GM21529 (cell line): Measurements from ENCODE around the gene PPL.
"Not testable (repeated sequence)": the region's sequence is repeated elsewhere in the genome, so short reads cannot be mapped to it uniquely, and the experiment has no call there.

Source experiments
- ATAC-seq: cut with Tn5 transposase; IDR thresholded peaks from one replicate; pipeline ENCODE4 v1.9.1; 2021; ENCODE audit not compliant: unreplicated experiment

Gene PPL

DNA sequence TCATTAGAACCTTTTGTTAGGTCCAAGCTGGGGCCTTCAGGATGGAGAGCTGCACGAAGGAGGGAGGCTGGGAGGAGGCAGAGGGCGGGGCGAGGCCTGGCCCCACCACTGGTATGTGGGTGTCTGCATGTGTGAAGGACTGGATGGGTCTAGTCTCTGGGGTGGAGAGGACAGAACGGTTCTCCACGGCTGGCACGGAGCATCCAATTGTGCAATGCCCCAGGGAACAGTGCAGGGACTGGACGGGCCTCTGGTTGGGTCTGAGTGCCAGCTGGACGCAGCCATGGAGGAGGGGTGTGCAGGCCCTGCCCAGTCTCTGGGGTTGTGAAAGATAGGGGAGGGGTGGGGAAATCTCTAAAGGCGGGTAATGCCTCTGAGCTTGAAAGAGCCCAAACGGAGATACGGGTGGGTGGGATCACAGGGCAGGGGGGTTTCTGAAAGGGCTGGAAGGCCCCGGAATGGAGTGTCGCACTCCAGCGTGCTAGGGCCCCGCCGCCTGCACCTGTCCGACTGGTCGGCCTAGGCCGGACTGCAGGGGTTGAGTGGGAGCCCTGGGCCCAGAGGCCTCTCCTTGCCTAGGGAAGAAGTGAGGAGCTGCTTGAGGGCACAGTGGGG lies 1.6 kb downstream of the PPL start:
- ATAC-seq, result no peak

DNA sequence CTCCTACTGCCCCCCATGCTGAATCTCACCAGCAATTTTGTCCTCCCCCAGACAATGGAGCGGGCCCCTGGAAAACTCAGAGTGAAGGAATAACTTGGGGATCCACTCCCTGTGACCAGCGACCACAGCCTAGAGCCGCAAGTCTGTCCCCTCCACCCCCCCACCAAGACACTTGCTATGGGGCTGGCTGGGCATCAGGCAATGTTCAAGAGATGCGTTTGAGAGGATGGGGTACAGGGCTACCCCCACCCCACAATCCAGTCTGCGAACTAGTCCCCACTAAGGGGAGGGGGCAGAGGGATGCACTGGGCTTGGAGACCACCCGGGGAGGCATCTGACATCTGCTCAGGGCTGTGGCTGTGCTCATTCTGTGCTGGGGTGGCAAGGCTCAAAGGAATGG lies 2.4 kb downstream of the PPL start:
- ATAC-seq, result no peak

DNA sequence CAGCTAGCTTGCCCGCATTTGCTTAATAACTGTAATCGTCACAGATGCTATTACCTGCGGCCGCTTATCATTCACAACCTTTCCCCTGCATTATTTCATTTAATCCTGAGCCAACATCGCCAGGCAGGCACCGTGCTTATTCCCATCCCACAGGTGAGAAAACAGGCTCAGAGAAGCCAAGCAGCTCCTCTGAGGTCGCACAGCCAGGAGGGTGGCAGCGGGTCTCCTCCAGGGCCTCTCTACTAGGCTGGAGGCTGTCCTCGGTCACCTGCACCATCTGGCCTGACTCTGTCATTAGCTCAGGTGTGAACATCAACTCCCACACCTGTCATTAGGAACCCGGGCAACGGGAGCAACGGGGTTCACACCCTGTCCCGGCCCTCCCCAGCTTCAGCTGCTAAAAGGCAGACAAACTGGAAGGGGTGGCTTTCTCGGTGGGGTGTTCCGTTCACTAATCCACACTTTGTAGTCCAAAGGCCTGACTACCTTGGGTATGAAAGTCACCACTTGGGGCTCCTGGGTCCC lies 3.0 kb downstream of the PPL start:
- no peak for ATAC-seq

DNA sequence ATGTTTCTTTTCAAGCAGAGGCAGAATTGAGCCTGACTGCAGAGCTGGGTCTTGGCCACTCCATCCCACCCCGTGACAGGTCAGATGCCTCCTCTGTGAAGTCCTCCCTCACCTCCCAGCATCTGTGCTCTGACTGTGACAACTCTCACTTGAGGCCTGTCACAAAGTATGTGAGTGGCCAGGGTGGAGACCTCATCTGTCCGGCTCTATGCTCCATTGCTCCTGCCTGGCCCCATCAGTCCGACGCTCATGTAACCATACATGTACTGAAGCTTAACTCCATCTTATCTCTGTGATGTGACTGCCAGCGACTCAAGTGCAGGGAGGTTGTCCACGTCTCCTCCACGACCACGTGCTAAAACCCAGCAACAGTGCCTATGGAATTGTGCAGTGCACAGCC lies 3.5 kb downstream of the PPL start:
- ATAC-seq, result no peak

DNA sequence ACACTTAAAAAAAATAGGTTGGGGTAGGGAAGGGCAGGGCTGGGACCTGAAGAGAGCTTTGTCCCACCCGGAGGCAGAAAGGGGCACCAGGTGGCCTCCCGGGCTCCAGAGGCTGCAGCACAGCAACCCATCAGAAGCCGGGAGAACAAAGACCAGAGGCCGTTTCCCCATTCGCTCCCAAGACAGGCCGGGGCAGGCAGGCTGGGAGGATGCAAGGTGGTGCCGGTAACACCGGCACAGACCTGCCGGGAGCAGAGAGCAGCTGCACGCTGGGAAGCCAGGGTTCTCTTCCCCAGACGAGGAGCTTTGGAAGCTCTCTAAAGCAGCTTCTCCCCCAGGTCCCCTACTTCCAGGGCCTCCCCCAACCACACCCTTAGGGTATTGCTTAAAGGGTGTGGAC lies 5.6 kb downstream of the PPL start:
- no peak for ATAC-seq

DNA sequence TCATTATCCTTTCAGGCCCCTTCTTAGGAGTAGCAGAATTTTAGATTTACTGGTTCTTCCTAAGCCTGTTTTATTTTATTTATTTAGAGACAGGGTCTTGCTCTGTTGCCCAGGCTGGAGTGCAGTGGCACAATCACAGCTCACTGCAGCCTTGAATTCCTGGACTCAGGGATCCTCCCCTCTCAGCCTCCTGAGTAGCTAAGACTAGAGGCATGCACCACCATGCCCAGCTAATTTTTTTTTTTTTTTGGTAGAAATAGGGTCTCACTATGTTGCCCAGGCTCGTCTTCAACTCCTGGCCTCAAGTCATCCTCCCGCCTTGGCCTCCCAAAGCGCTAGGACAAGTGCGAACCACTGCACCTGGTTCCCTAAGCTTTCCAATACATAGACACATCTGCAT lies 7.3 kb downstream of the PPL start:
- not testable (repeated sequence) for ATAC-seq

DNA sequence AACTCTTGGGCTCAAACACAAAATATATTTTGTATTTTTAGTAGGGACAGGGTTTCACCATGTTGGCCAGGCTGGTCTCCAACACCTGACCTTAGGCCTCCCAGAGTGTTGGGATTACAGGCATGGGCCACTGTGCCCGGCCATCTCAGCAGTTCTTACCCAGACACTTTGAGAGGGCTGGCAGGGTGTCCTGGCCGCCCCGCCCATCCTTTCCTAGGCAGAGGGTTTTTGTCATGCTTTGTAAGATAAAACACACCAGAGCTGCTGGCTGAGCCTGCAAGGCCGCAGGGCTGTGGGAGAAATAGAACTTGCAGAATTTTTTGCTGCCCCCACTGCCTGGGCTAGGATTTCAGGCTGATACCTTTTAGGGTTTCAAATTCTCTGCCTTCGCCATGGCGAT lies 8.7 kb downstream of the PPL start:
- ATAC-seq, result no peak

DNA sequence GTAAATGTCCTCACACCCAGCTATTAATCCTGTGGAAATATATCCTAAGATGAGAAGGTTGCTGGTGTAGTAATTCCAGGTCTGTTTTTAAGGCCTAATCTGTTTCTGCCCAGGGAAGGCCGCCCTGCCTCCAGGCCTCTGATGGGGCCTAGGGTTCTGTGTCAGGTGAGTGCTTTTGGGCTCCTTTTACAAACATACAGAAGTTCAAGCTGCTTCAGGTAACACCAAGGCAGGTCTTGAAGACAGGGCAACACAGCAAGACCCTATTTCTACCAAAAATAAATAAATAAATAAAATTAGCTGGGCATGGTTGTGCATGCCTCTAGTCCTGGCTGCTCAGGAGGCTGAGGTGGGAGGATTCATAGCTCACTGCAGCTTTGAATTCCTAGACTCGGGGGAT lies 9.3 kb downstream of the PPL start:
- no peak for ATAC-seq

DNA sequence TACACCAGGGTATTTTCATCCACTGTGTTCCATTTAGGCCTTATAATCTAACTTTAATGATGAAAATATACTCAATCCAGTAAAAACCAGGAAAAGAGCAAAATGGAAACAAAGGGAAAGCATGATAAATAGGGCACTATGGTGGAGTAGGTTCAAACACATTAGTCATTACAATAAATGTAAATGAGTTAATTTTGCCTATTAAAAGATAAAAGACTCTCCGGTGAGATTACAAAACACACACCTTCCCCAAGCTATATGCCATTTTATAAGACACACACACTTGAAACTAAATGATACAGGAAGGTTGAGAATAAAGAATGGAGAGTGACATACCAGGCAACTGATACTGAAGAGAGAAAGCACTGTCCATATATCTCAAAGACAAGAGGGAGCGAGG lies 10.0 kb downstream of the PPL start:
- ATAC-seq, result no peak

DNA sequence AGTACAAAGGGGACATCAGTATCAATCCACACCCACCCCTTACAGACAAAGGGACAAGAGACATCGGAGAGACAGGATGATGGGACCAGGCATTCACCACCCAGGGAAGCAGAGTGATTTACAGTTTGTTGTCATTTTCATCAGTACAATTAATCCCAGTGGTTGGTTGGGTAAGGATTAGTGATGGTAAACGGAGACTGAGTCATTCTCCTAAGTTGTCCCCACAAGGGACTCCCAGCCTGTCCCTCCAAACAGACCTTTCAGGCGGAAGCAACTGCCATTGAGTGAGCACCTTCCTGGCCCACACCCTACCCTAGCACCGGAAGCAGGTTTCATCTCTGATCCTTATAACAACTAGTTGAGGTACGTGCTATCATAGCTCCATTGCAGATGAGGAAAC lies 11.2 kb downstream of the PPL start:
- no peak for ATAC-seq

DNA sequence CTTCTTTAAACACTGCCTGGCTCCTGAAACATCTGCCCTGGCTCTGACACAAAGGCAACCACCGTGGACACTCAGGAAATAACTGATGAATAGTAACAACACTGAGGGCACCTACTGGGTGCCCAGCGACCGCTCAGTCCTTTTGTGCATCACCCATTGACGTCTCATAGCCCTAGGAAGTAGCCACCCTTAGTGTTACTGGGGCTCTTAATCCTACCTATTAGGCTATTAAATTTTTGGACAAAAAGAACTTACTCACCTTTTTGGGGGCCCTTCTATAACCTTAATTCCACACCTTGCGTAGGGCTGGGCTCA lies 11.7 kb downstream of the PPL start:
- ATAC-seq, result no peak

DNA sequence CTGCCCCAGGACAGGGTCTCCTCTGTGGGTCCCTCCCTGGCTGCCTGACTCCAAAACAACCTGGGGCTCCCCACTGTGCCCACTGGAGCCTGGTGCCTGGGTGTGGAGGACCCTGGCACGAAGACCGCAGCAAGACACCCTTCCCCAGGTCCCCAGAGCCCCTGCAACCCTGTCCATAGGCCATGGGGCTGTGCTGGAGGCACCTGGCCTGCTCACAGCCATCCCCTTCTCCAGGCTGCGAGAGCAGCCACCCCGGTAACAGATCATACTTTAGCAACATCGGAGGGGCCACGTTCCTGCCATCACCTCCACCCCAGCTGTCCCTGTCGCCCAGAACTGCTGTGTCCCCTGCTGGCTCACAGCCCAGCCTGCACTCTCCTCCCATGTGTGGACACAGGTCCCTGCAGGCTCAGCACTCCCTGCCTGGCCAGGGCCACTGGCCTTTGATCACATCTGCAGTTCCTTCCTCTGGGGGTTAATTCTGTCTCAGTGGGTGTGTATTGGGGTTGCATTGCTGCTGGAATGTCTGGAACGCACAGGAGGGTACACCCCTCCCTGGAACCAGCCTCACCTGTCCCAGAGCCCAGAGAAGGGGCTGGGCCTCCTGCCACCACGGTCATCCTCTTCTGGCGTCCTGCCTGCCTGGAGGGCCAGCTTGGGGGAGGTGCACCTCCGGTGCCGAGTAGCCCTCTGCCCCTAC lies 12.2 kb downstream of the PPL start:
- ATAC-seq, result no peak

DNA sequence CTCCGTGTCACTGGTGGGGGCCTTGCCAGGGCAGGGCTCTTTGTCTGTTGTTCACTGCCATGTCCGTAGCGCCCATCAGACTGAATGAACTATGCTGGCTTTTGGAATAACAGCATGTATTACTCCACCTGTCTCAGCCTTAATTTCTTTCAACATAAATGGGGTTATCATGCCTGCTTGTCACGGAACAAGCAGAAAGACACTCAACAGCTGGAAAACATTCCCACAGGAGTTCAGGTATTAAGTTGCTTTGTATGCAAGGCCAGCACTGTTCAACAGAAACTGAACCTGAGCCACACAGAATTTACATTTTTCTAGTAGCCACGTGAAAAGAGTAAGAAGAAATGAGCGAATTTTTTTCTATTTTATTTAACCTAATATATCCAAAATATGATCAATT lies 13.1 kb downstream of the PPL start:
- ATAC-seq, result no peak

DNA sequence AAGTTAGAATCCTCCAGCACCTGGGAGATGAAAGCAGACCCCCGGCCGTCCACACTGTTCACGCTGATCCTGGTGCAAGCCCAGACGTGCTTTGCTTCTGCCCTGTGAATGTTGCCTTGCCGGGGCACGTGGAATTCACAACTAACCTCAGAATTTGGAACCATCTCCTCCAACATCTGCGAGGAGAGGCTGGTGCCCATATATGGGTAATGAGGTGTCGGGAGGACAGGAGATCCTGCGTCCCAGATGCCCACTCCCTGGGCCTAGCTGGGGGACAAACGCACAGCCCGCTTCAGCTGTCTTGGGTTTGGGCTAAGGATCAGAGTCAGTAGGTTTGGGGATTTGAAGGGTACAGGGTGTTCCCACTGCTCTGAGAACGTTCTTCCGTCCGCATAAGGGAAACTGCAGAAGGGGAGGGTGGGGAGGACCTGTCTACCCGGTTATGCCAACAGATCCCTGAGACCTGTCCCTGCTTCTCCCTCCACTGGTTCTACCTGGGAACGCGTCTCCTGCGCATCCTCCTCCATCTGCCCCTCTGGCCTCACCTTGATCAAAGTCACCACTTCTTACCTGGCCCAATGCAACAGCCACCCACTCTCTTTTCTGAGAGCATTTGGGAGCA lies 14.1 kb downstream of the PPL start:
- ATAC-seq, result no peak

DNA sequence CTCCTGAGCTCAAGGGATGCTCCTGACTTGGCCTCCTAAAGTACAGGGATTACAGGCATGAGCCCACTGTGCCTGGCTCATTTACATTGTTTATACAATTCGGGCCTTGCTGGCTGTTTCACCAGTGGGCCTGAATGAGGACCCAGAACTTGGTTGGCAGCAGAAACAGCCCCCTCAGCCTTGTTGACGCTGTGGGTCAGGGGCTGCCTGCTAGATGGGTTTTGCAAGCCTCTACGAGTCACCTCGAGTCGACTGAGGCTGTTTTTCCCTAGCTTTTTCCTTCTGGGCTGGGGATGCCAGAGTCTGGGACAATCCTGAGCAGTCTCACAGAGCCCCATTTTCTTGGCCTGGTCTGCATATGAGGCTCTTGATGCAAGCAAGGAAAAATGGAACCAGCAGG lies 16.1 kb downstream of the PPL start:
- ATAC-seq, result no peak

DNA sequence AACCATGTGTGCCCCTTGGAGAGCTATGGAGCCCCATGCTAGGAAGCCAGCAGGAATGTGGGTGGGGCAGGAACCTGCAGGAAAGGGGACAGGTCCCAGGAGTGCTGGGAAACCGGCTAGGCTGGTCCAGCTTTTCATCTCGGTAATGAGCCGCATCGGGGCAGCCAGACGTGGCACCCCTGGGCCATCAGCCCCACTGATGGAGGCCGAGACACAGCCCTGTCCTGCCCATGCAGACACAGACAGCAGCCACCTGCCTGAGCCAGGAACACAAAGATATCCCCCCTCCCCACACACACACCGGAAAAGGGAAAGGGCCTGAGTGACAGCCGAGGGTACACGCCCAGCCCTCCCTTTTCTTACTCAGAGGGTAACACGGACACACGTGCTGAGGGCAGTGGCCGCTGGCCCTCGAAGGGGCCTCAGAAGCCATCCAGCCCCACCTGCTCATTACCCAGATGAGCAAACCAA lies 18.1 kb downstream of the PPL start:
- ATAC-seq, result no peak

DNA sequence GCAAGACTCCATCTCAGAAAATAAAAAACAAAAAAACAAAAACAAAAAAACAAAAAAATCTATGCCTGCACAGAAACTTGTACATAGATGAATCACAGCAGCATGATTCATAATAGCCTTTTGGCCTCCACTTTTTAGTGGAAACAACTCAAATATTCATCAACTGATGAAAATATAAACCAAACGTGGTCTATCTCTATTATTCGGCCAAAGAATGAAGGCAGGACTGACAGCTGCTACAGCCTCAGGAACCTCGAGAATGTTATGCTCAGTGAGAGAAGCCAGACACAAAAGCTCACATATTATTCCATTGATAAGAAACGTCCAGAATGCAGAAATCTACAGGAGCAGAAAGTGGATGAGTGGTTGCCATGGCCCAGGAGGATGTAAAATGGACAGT lies 19.8 kb downstream of the PPL start:
- no peak for ATAC-seq

DNA sequence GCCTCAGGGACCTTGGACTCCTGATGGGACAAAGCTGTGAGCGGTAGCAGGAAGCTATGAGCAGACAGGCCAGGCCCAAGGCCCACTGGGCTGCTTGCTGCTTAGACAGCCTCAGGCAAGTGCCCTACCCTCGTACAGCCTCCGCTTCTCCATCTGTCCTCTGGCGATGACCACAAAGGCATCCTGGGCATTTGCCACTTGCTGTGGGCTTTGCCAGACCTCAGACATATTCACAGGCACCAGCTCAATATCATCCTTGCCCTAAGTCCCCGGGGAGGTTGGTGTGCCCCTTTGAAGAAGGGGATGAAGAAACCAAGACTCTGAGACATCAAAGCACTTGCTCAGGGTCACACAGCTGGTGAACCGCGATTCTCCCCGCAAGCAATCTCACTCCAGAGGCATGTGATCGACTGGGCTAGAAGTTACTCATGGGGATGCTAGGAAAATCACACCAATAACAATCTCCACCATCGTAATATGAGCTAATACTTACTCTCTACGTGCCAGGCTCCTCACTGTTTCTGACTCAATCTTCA lies 21.7 kb downstream of the PPL start:
- no peak for ATAC-seq

DNA sequence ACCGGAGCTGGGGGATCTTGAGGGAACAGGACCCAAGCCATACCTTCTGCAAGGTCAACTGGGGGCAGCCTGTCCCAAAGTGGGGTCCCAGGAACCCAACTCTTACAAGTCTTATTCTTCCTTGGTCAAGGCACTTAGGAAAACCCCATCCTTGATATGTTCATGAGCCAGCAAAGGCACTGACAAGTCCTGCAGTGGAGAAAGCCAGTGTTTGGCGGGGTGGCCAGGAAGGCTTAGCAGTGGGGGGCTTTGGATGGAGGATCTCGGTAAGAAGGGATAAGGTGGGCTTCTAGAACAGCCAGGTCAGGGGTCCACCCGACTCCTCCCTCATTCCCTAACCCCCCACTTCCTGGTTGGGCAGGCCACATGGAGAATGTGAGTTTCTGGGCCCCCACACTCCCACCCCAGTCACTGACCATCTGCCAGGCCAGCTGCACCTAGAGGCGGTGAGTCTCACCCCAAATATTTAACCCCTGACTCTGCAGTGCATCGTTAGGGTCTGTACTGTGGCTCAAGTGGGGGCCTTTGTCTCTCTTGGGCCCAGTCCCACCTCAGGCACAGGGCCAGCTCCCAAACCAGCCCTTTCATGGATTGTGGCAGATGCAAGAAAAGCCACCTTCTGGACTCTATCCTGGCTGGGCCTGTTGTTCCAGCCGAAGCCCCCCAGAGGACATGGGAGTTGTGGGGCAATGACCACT lies 22.3 kb downstream of the PPL start:
- ATAC-seq, result no peak

DNA sequence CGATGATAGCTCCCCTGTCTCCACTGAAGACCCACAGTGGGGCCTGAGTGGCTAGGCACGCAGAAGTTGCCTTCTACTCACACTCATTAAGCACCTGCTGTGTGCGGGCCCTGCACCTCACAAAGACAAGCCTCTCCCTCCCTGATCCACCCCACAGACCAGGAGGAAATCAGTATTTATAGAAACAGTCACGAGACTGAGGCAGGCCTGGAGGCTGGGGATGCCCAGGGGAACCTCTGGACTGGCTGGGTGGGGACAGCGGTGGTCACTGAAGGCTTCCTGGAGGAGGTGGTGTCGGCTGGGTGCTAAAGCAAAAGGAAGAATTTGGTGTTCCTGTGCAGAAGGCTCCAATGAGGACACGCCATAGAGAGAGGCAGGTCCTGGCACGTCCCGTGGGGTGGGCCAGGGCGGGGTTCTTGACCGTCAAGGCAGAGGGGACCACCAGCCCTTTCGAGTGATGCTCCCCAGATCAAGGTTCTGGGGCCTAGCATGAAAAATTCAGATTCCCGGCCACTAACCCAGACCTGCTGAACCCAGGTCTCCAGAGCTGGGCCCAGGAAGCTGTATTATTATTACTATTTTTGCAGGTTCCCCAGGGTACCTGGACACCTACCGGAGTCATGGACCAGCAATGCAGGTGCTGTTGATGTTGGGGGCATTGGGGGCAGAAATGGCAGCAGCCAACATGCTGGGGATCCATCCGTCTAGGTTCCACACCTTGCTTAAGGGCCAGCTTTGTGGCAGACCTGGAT lies 23.0 kb downstream of the PPL start:
- no peak for ATAC-seq
